GM11168 (cell line): ENCODE results near the gene DLD.
"Not testable (repeated sequence)": the region's sequence is repeated elsewhere in the genome, so short reads cannot be mapped to it uniquely, and the experiment has no call there.

ENCODE experiments used
- in situ Hi-C: fragments of 300-500 bp; cut with MboI; formaldehyde crosslinking; loops from one replicate; pipeline ENCODE4 v1.12.0; 2022; ENCODE audit warnings: low sequenced_read_pairs; ENCODE audit not compliant: unreplicated experiment

Gene DLD, protein sequence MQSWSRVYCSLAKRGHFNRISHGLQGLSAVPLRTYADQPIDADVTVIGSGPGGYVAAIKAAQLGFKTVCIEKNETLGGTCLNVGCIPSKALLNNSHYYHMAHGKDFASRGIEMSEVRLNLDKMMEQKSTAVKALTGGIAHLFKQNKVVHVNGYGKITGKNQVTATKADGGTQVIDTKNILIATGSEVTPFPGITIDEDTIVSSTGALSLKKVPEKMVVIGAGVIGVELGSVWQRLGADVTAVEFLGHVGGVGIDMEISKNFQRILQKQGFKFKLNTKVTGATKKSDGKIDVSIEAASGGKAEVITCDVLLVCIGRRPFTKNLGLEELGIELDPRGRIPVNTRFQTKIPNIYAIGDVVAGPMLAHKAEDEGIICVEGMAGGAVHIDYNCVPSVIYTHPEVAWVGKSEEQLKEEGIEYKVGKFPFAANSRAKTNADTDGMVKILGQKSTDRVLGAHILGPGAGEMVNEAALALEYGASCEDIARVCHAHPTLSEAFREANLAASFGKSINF

DNA sequence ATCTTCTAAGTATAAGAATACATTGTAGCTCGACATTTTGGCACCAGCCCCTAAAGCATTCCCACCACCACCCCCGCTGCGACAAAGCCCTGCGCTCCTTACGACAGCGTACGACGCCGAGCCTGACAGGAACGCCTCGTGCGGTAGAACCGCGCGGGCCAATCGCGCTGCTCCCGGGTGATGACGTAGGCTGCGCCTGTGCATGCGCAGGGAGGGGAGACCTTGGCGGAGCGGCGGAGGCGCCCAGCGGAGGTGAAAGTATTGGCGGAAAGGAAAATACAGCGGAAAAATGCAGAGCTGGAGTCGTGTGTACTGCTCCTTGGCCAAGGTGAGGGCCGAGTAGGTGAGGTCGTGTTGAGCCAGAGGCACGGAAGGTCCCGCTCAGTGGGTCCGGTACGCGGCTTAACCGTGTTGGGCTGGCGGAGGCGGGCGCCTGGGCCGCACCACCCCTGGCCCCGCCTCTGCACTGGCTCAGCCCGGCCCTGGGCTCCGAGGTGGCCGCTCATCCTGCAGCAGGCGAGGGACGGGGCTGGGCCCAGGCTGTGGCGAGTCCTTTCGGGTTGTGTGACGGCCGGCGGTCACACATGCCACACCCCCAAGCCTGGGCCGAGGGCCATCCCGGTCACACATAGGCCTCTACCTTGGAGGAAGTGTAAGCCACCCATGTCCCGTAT is at the start of gene DLD:
DLD (plus strand) TSS at position 222 of the 674 bp plus-strand sequence; CDS start at position 290, 68 bp downstream.
- in situ Hi-C loops, result no loop called here

DNA sequence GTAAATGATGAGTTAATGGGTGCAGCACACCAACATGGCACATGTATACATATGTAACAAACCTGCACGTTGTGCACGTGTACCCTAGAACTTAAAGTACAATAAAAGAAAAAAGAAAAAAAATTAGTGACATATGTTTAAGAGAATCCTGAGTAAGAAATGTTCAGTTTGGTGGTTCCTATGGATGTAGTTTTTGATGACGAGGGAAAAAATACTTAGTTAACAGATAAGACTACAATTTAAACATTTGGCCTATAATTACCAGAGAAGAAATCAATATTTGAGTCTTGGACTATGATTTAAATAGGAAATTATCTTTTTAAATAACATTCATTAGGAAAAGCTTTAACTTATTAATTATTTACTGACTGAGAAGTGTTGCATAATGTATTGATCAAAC is 48.8 kb upstream of the DLD start:
- in situ Hi-C loops, result no loop called here

DNA sequence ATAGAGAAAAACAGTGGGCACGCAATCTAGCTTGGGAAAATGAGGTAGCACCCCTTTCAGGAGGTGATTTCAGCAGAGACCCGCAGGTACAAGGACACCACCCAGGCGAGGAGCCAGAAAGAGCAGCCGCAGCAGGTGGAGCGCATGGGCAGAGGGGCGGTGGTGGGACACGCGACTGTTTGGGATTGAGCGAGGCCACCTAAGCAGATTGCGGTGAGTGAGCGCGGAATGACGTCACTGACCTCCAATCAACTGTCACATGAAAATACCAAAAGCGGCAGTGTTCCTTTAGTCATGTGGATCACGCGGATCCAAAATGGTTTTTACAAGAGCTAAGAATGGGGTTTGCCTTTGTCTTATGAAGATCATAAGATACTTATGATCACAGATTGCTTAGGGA is 47.8 kb upstream of the DLD start:
- in situ Hi-C loops, result no loop called here

DNA sequence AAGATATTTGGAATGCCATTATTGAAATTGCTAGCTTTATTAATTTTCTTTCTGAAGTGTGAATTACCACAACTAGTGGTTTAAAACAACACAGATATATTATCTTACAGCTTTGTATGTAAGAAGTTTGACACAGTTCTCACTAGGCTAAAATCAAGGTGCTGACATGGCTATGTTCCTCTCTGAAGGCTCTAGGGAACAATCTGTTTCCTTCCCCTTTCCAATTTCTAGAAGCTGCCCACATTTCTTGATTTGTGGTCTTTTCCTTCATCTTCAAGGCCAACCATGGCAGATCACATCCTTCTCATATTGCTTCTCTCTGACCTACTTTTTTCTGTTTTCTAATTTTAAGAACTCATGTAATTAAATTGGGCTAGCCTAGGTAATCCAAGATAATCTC is 44.7 kb upstream of the DLD start:
- in situ Hi-C loops, result no loop called here

DNA sequence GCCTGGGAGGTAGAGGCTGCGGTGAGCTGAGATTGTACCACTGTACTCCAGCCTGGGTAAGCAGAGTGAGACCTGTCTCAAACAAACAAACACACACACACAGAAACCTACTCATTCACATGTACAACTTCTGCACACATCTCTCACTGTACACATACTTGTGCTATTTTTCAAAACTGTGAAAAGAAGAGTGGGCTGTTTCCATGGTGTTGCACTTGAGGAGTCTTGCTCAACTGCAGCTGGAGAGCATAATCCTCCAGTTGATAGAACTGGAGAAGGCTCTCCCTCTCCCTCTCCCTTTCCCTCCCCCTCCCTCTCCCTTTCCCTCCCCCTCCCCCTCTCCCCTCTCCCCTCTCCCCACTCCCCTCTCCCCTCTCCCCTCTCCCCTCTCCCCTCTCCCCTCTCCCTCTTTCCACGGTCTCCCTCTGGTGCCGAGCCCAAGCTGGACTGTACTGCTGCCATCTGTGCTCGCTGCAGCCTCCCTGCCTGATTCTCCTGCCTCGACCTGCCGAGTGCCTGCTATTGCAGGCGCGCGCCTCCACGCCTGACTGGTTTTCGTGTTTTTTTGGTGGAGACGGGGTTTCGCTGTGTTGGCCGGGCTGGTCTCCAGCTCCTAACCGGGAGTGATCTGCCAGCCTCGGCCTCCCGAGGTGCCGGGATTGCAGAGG is 43.7 kb upstream of the DLD start:
- in situ Hi-C loops, result no loop called here

DNA sequence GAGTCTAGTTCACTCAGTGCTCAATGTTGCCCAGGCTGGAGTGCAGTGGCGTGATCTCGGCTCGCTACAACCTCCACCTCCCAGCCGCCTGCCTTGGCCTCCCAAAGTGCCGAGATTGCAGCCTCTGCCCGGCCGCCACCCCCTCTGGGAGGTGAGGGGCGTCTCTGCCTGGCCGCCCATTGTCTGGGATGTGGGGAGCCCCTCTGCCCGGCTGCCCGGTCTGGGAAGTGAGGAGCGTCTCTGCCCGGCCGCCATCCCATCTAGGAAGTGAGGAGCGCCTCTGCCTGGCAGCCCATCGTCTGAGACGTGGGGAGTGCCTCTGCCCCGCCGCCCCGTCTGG is 43.2 kb upstream of the DLD start:
- in situ Hi-C loops, result not testable (repeated sequence)

DNA sequence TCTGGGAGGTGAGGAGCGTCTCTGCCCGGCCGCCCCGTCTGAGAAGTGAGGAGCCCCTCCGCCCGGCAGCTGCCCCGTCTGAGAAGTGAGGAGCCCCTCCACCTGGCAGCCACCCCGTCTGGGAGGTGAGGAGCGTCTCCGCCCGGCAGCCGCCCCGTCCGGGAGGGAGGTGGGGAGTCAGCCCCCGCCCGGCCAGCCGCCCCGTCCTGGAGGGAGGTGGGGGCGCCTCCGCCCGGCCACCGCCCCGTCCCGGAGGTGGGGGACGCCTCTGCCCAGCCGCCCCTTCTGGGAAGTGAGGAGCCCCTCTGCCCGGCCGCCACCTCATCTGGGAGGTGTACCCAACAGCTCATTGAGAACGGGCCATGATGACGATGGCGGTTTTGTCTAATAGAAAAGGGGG is 42.8 kb upstream of the DLD start:
- in situ Hi-C loops, result not testable (repeated sequence)

DNA sequence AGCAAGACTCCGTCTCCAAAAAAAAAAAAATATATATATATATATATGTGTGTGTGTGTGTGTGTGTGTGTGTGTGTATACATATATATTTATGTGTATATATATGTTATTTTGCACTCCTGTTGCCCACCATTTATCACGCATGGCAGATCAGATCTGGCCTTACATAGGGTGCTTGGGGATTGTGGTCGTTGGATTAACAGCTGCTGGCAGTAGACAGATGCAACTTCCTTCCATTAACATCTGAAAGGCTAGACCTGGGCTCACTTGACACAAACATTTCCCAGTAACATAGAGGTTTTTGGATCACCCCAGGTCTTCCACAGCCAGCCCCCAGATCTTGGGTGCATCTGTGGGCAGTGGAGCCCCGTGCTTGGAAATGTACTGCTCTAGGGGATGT is 40.8 kb upstream of the DLD start:
- in situ Hi-C loops, result loop anchor here (25.0 kb wide), 1 partner anchor 388 kb away; the partner anchor contains the start of gene GPR22

DNA sequence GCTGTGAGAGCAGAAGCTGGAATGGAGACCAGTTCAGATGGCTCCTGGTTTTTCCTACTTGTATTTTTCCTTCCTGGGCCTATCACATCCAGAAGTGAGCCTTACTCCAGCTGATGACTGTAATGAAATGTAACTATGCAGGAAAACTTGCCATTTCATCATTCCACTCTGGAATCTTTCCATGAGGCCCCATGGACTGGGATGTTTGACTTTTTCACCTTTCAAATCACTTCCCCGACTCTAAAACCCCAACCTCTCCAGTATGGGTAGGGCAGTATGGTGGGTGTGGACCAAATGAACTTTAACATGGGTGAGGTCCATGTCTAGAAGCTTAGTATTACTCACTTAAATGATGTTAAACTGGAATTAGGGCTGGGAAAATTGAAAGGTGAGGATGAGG is 40.3 kb upstream of the DLD start:
- in situ Hi-C loops, result loop anchor here (25.0 kb wide), 1 partner anchor 388 kb away; the partner anchor contains the start of gene GPR22

DNA sequence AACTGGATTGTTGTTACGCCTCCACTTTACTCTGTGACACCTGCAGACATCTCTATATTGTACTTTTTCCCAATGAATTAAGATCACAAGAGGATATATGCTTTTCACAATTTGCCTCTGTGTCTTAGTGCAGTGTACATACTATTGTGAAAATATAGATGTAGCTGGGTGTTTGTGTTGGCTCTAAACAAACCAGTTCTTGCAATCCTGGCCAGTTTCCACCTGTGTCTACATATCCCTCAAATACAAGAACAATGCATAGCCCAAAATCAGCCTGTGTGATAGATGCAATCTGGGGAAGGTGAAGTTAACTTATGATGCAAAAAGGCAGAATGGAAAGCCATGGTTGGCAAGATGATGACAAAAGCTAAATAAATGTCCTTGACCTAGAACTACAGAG is 36.5 kb upstream of the DLD start:
- in situ Hi-C loops, result loop anchor here (25.0 kb wide), 1 partner anchor 392 kb away; the partner anchor contains the start of gene GPR22

DNA sequence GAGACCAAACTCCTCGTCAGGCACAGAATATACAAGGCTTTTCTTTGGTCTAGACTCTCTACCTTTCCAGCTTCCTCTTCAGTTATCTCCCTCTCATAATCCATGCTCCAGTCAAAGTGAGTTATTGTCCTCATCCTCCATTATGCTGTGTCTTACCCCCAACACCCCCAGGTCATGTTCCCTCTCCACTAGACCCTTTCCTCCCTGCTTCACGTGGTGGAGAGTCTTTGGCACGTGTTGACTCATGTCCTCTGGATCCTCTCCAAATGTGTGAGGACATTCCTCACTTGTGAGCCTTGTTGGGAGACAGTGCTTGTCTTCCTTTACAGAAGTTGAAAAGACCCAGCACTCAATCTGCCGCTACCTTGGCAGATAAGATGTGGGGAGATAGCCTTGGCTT is 36.0 kb upstream of the DLD start:
- in situ Hi-C loops, result loop anchor here (25.0 kb wide), 1 partner anchor 393 kb away; the partner anchor contains the start of gene GPR22

DNA sequence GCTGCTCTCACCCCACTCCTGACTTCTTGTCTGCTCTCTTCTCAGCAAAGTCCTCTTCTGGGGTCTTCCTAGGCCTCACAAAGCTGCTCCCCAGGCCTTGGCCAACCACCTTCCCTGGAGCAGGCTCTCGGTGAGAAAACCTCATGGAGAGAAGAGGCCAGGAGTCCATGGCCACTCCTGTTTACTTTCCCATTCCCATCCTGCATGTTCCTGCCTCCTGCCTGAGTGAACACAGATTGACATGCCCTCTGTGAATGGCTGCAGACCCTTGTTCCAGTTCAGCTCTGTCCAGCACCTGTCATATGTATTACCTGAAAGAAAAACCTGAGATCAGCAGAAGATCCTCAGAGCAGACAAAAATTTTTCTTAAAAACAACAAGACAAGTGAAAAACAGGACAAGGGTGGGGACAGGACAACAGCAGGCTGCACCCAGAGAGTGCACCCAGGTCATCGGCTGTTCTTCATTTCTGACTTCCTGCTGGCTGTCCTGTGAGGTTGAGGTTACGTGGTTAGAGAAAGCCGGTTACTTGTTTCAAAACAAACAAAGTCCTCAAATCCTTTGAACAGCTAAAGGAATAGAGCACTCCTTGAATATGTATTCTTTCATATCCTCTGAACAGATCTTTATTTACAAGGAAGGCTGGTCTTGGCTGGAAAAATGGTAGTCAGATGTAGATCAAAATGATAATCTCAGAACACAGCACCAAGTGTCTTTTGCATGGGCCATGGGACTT is 34.0 kb upstream of the DLD start:
- in situ Hi-C loops, result loop anchor here (25.0 kb wide), 1 partner anchor 395 kb away; the partner anchor contains the start of gene GPR22

DNA sequence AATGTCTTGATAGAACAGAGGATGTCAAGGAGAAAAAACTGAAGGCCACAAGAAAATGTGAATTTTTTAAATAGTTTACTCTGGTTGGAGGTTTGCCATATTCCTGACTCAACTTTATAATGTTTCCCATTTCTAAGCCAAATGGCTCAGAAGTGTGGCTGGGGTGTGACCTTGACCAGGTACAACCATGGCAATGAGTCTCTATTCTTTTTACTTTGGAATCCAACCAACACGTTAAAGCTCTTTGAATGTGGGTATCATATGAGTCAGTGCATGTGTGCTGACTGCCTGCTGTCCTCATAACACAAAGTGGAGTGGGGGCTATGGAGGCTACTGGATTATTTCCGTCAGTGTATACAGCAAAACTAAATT is 33.5 kb upstream of the DLD start:
- in situ Hi-C loops, result loop anchor here (25.0 kb wide), 1 partner anchor 395 kb away; the partner anchor contains the start of gene GPR22

DNA sequence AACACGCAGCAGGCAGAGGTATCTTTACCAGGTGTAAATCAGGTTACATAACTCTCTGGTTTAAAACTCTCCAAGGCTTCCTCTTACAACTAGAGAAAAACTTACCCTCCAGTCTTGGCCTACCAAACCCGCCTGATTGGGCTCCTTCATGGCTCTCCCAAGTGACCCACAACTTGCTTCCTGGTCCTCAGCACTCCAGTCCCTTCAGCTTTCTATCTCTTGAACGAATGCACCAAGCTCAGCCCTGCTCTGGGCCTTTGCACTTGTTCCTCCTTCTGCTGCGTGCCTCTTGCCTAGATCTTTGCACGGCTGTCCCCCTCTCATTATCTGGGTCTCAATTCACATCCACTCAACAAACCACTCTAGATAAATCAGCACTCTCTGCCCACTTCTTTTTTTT is 32.7 kb upstream of the DLD start:
- in situ Hi-C loops, result loop anchor here (25.0 kb wide), 1 partner anchor 396 kb away; the partner anchor contains the start of gene GPR22

DNA sequence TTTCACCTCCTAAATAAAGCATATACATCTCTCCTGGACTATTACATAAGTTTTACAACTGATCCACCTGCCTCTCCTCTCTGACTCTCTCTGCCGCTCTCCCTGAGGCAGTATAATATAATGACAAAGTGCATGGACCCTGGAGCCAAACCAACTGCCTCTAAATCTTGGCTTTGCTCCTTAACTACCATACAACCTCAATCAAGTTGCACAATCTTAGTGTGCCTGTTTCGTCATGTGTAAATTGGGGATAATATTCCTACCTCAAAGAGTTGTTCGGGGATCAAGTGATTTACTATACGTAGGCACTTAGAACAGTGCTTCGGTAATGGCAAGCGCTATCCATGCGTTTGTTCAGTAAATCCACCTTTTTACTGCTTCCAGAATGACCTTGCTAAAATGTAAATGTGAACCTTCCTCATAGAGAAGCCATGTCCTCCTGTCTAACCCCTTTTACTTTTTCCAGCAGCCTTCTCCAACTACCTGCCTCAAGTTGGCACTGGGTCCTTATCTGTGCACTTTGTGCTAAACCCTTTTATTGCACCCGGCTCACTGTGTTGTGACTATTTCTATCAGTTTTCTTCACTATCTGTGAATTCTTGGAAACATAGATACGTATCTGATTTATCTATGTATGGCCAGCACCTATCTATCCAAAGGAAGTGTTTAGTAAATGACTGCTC is 30.6 kb upstream of the DLD start:
- in situ Hi-C loops, result loop anchor here (25.0 kb wide), 1 partner anchor 398 kb away; the partner anchor contains the start of gene GPR22

DNA sequence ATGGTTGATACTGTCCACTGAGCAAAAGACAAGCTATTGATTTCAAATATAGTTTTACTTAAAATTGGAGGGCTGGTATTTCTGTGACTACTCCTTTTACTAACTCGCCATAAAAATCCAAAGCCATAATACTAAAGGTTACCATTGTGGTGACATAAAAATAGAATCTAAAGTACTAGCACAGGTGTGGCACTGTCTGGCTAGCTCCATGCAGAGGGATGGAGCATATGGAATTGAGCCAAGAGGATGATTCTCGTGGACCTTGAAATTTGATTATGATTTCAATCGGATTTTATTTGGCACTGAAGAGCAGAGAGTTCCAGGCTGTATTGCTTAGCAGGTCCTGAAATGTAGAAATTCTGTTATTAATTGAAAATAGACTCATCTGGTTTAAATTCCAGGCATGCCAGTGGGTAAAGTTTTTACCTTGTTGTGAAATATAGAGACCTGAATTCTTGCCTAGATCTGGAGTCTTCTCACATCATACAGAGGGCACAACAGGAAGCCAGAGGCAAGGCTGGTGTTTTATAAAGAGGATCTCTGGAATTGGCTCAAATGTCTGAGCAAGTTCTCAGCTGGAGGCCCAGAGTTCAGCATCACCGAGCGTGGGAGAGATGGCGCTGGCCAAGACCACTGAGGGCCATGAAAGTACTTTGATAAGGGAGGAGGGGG is 29.9 kb upstream of the DLD start:
- in situ Hi-C loops, result loop anchor here (25.0 kb wide), 1 partner anchor 399 kb away; the partner anchor contains the start of gene GPR22

DNA sequence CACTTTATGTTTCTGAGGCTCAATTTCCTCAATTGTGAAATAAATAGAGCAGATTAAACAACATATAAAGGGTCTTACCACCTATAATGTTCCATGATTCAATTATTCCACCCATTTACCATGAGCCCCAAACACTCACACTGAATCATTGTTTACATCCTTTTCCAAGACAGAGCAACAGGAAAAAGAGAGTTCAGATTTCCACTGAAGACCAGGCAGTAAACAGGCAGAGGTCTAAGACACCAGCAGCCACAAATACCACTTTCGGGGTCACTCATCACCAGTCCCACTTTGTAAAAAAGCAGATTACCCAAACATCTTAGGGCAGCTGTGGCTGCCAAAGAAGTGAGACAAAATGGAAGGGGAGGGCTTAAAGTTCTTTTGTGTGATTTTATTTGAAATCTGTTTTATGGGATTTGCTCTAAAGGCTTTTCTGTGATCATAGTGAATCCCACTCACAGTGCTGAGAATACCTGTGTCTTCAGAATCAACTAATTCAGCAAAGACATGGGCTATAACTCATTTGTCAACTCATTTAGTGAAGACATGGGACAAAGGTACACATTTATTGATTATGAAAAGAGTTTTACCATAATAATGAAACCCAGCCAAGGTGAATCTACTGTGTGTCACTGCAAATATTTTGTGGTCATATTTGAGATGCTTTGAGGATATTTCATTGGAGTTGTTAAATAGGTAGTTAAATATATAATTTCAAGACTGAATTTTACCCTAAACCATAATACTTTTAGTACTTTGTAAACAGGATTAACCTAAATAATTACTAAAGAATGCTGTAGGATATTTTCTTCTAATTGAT is 24.8 kb upstream of the DLD start:
- in situ Hi-C loops, result loop anchor here (25.0 kb wide), 1 partner anchor 404 kb away; the partner anchor contains the start of gene GPR22
